Kidney epithelial cell (primary cell): ENCODE measurements around the gene TEFM. TPM values are rescaled to one million over a fixed set of nuclear protein-coding genes. Genes with fewer than 3 reads are reported as not detected.

Experiments
- DNase-seq: peaks from one replicate; pipeline ENCODE4 v3.0.0-alpha.2; 2010; ENCODE audit warnings: low read depth
- H3K27me3 ChIP-seq: 2 replicates; pipeline ENCODE4 v1.6.0; 2011; ENCODE audit warnings: low read length; ENCODE audit not compliant: control insufficient read depth, insufficient read depth
- H3K36me3 ChIP-seq: 2 replicates; pipeline ENCODE4 v1.5.1; 2011; ENCODE audit warnings: low read length; ENCODE audit not compliant: control insufficient read depth, insufficient read depth
- H3K4me3 ChIP-seq: 2 replicates; pipeline ENCODE4 v1.5.1; 2011; ENCODE audit warnings: low read depth, mild to moderate bottlenecking, control low read depth, low read length
- CTCF ChIP-seq: IDR thresholded peaks from 2 replicates; pipeline ENCODE4 v1.5.1; 2011; ENCODE audit warnings: mild to moderate bottlenecking, moderate library complexity, low read length, control low read depth, inconsistent platforms; ENCODE audit not compliant: insufficient read depth, poor library complexity, severe bottlenecking
- total RNA-seq: library from RNA; depleted of rRNA; stranded (reverse); fragments of >200 nt; gene quantifications from 2 replicates; pipeline ENCODE4 v1.2.3, GENCODE V29; 2015

TEFM gene
- total RNA-seq, result 7.8 and 8.8 TPM in 2 replicates

- no peaks in the 10 kb centered on the region for H3K27me3 ChIP-seq
- peaks cover 2% of the 10 kb centered on the region for H3K36me3 ChIP-seq
- peak; percentile 47 for DNase-seq
- peak within 1 kb of the TSS; percentile 95 for H3K4me3 ChIP-seq
- TF ChIP-seq CTCF, result no peak
Observed at GRCh38 chr17:30906101-30906911, at the start of gene TEFM. Gene TEFM (minus strand): TSS chr17:30906238. CDS start chr17:30906198, 40 bp downstream.

GRCh38 chr17:30954046-30954830 lies 48.2 kb upstream of the TEFM start:
- H3K36me3 ChIP-seq, result no peaks in the 10 kb centered on the region
- no peak overlapping the region for H3K4me3 ChIP-seq
- no peaks in the 10 kb centered on the region for H3K27me3 ChIP-seq
- DNase-seq, result no peak
- TF ChIP-seq CTCF, result no peak

- TF ChIP-seq CTCF, result no peak
- Histone ChIP-seq H3K4me3 (no peak overlapping the region), H3K27me3 (no peaks in the 10 kb centered on the region), H3K36me3 (no peaks in the 10 kb centered on the region)
- no peak for DNase-seq
Observed at GRCh38 chr17:30952638-30953393, 46.8 kb upstream of the TEFM start.

- Histone ChIP-seq H3K4me3 (no peak overlapping the region), H3K27me3 (no peaks in the 10 kb centered on the region), H3K36me3 (no peaks in the 10 kb centered on the region)
- no peak for TF ChIP-seq CTCF
- DNase-seq, result no peak
Observed at GRCh38 chr17:30950669-30951399, 44.8 kb upstream of the TEFM start.

GRCh38 chr17:30950189-30950588 lies 44.2 kb upstream of the TEFM start:
- H3K4me3 ChIP-seq, result no peak overlapping the region
- no peak for DNase-seq
- H3K36me3 ChIP-seq, result no peaks in the 10 kb centered on the region
- H3K27me3 ChIP-seq, result no peaks in the 10 kb centered on the region
- TF ChIP-seq CTCF, result no peak
